HG03060 (cell line): ENCODE data around the gene TRIM14.
"Not testable (repeated sequence)": the region's sequence is repeated elsewhere in the genome, so short reads cannot be mapped to it uniquely, and the experiment has no call there.

Experiments
- ATAC-seq: cut with Tn5 transposase; IDR thresholded peaks from one replicate; pipeline ENCODE4 v1.9.1; 2021; ENCODE audit warnings: low read depth, moderate number of reproducible peaks; ENCODE audit not compliant: unreplicated experiment

Gene TRIM14

DNA sequence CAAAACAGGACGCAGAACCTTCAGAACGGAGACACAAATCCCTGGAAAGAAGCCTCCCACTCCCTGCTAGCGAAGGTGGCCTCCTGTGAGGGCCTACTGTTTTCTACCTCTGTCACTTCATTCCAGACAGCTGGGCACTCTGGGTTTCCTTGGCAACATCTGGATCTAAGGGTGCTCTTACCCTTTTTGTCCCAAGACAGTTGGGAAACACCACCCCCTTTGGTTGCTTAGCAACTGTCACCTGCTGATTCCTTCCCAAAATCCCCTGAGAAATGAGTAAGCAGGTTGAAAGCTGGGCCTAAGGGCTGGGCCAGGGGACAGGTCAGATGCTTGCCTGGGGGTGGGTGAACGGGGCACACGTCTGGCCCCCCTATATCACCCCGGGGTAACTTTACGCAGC, 33.1 kb downstream of the TRIM14 start:
- ATAC-seq, result no peak

DNA sequence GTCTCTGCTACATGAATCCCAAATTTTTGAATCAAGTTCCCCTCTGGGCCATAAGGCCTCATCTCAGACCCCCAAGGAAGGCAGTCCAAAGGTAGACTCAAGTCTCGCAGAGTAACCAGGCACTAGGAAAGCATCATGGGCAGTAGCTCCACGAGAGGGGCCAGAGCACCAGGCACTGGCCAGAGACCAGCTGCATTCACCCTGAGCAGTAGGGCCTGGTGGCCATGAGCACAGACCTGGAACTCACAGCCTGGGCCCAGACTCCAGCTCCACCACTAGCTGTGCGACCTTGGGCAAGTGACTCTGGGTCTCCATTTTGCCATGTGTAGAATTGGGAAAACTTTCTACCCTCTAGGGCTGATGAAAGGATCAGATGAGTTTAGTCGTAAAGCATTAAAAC, 34.0 kb downstream of the TRIM14 start:
- no peak for ATAC-seq

DNA sequence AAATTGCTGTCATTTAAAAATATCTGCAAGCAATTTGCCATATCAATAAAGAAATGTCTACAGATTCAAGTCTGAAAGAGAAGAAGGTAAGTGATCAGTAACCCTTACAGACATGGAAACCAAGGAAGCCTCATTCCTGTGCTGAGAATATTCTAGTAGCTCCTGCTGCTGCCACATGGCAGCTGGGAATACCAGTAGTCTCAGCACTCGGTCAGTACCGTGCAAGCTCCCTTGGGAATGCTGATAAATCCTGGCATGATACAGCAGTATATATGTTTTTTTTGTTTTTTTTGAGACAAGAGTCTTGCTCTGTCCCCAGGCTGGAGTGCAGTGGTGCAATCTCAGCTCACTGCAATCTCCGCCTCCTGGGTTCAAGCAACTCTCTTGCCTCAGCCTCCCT, 34.6 kb downstream of the TRIM14 start:
- no peak for ATAC-seq

DNA sequence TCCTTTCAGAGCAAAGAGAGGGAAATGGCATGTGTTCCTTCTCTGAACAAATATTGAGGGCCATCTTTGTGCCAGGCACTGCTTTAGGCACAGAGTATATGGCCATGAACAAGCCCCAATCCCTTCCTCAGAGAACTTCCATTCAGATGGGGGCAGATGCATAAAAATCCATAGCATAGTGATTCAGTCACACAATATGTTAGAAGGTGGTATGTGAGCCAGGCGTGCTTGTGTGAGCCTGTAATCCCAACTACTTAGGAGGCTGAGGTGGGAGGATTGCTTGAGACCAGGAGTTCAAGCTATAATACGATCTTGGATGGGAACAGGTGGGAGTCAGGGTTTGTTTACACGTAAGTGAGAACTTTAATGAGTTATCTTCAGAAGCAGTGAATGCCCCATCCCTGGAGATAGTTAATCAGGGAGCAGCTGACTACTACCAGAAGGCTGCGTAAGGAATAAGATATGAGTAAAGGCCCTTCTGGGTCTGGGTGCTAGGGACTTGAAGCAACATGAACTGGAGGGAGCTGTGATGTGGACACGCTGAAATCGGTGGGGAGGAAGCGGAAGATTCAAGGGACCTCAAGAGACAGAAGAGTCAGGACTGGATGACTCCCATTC, 35.3 kb downstream of the TRIM14 start:
- no peak for ATAC-seq

DNA sequence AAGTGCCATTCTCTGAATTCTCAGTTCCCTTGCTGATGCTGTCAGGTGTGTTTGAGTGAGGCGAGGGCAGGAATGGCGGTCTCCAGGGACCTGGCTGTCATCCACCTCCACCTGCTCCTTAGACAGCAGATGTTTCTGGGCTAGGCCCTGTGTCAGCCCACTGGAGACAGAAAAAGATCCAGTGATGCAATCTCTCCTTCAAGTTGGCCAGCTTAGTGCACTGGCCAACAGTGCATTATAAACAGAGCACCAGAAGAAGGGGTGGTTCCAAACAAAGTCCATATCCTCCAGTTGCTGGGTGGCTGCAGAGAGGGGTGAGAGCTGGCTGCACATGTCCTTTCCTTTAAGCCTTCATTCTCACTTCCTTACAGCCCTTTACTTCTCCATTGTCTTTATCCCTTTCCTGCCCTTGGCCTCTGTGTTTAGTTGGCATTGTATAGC, 35.9 kb downstream of the TRIM14 start:
- ATAC-seq, result no peak

DNA sequence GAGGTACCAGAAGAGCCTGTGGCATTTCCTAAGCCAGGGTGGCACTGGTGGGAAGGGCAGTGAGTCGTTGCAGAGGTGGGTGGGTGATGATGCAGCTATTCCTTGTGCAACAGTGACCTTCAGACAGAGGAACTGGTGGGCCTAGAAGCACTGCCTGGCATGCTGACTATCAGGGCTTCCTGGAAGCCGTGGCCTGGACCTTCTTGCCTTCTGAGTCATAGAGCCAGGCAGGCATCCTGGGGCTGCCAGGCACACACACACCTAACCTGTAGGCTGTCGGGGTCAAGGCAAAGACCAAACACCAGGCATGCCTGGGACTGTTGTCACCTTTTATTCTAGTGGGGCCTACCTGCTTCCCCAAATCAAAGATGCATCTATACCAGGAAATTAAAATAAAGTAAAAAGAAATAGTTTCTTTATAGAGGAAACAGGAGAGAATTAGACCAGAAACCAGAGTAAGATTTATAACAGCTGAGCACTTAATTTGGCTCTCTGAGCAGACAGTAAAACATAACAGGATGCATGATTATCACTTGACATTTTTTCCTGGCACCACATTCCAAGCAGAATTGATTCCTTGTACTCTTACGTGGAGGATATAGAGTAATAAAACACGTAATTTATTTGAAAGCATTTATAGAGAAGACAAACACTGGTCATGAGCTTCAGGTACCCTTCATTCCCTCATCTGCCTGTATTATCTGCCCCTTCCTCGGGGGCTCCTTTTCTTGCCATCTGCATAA, 37.4 kb downstream of the TRIM14 start:
- ATAC-seq, result no peak

DNA sequence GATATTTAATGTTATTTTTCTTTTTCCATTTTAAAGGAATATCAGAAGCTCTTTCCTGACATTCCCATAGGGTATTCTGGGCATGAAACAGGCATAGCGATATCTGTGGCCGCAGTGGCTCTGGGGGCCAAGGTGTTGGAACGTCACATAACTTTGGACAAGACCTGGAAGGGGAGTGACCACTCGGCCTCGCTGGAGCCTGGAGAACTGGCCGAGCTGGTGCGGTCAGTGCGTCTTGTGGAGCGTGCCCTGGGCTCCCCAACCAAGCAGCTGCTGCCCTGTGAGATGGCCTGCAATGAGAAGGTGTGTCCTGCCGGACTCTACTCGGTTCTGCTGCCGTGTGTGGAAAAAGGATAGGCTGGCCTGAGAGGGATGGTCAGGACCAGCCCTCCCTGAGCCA, 38.2 kb downstream of the TRIM14 start:
- no peak for ATAC-seq

DNA sequence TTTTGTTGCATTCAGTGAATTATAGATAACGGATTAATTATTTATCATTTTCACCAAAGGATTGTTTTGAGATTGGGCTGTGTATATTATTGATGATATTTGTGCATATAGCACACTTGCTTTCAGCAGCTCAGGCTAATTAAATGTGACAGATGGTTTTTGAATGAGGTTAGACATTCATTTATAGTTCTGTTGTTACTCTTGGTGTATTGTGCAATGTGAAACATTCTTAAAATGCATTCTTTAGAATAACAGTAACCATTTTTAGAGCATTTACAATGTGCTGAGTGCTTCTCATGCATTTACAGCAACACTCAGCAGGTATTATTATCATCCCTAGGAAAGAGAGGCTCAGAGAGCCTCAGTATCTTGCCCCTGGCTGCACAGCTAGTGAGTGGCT, 38.7 kb downstream of the TRIM14 start:
- no peak for ATAC-seq

DNA sequence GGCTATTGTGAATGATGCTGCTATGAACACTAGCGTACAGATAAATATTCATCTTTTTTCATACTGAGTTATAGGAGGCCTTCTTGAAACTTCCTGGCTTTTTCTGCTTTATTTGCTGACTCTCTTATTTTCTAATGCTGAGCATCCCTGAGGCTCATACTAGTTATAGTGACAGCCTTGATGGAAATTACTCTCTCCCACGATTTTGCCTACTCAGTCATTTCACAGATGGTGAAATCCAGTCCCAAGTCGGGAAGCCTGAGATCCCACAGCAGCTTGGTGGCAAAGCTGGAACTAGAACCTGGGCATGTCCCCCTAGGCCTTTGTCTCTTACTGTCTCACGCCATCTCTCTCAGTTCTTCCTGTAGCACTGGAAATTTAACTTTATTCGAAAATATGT, 40.1 kb downstream of the TRIM14 start:
- no peak for ATAC-seq

DNA sequence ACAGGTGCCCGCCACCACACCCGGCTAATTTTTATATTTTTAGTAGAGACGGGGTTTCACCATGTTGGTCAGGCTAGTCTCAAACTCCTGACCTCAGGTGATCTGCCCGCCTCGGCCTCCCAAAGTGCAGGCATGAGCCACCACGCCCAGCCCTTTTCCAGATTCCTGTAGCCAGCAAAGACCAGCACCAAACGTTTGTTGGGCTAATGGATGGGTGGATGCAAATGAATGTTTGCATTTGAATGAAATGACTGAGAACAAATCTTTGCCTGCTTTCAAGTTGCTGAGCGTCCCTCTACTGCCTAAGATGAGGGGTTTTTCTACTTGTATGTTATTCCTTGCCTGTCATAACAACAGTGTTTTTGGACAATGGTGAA, 42.5 kb downstream of the TRIM14 start:
- not testable (repeated sequence) for ATAC-seq

DNA sequence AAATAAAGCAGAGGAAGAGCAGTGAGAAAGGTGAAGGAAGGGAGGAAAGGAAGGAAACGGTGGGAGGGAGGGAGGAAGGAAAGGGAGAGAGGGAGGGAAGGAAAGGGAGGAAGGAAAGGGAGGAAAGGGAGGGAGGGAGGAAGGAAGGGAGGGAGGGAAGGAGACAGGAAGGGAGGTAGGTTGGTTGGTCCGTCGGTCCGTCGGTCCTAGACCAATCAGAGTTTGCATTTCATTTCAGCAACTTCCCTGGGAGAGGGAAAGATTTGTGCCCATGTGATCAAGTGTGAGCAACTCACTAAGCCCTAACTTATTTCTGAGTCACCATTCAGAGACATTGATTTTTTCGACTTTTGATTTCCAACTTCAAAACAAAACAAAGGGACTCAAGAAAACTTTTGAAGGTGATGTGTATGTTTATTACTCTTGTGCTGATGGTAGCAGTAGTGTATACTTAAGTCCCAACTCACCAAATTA, 43.7 kb downstream of the TRIM14 start:
- ATAC-seq, result no peak

DNA sequence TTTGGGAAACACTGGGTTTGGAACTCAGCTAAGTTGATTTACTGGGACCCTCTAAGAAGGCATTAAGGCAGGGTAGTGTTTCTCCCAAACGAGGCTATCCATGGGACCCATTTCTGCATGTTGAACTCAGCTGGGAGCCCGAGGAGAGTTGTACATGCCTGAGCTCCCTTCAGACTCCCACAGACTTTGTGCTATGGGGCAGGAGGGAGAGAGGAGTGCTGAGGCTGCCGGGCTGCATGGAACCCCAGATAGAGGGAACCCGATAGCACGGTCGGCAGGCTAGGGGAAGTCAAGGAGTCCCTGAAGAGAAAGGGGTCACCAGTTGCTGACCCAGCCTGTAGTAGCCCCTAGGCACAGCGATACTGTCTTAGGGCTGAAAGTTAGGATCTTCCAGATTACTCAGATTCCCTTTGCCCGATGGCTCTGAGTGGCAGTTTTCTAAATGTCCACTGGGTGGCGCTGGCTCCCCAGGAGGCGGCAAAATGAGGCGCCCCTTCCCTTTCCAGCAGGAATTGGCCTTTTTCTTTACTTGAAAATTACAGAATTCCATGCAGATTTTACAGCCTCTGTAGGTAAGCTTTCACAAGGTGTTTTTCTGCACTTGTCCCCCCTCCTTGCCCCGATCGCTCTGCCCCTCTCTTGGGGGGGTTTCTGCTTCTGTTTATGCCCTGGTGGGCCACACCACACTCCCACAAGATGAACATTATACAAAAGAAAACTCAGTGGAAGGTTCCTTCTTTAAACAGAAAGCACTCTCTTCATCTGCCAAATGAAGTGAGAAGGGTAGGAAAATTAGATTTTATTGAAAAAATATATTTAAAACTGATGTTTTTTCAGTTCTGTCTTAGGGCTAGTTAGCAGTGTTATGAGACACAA, 44.7 kb downstream of the TRIM14 start:
- no peak for ATAC-seq

DNA sequence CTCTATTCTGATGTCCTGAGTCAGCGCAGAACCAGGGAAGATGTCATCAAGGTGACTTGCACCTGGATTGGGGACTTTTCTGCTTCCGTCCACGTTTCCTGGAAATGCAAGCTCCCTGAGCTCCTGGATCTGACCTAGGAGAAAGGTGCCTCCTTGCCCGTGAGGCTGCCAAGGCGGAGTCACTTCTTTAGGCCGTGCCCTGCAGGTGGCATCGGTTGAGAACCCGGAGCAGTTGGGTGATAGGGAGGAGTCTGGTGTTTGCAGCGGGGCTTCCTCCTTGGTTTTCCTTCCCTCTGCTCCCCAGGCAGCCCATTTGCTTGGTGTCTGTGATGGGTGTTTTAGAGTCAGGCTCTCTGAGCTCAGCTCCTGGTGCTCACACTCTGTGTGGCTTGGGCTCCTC, 47.3 kb downstream of the TRIM14 start:
- no peak for ATAC-seq

DNA sequence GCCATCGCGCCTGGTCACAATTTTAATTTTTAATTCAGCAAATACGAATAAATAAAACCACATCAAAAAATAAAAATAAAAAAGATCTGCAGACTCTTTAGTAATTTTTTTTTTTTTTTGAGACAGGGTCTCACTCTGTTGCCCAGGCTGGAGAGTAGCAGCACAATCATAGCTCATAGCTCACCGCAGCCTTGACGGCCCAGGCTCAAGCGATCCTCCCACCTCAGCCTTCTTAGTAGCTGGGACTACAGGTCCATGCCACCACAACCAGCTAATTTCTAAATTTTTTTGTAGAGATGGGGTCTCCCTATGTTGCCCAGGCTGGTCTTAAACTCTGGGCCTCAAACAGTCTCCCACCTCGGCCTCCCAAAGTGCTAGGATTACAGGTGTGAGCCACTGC, 48.3 kb downstream of the TRIM14 start:
- no peak for ATAC-seq

DNA sequence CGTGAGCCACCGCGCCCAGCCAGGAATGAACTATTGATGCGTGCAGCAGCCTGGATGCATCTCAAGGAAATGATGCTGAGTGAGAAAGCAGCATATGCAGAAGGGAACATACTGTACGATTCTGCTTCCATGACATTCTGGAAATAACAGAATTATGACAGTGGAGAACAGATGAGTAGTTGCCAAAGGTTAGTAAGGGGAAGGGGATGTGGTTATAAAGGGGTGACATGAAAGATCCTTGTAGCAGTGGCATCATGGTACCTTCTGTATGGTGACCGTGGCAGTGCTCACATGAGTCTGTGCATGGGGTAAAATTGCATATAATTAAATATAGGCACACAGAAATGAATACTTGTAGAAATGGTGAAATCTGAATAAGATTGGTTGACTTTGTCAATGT, 49.5 kb downstream of the TRIM14 start:
- no peak for ATAC-seq

DNA sequence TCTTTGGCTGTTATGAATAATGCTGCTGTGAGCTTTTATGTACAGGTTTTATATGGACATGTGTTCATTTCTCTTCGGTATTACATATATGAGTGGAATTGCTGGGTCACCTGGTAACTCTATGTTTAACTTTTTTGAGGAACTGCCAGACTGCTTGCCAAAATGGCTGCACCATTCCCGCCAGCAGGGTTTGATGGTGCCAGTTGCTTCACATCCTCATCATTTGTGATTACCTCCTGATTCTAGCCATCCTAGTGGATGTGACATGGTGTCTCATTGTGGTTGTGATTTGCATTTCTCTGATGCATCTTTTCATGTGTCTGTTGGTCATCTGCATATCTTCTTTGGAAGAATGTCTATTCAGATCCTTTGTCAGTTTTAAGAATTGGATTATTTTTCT, 51.8 kb downstream of the TRIM14 start:
- no peak for ATAC-seq

DNA sequence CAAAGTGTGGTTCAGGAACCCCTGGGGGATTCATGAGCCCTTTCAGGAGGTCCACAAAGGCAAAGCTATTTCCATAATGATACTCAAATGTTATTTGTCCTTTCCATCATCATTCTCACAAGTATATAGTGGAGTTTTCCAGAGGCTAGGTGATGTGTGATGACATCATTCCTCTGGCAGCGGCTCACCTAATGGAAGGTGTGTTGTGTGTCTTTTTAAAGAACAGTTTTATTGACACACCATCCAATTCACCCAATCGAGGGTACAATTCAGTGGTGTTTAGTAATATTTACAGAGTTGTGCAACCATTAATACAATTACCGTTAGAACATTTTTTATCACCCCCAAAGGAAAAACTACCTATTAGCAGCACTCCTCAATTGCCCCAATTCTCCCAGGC, 52.8 kb downstream of the TRIM14 start:
- ATAC-seq, result no peak

DNA sequence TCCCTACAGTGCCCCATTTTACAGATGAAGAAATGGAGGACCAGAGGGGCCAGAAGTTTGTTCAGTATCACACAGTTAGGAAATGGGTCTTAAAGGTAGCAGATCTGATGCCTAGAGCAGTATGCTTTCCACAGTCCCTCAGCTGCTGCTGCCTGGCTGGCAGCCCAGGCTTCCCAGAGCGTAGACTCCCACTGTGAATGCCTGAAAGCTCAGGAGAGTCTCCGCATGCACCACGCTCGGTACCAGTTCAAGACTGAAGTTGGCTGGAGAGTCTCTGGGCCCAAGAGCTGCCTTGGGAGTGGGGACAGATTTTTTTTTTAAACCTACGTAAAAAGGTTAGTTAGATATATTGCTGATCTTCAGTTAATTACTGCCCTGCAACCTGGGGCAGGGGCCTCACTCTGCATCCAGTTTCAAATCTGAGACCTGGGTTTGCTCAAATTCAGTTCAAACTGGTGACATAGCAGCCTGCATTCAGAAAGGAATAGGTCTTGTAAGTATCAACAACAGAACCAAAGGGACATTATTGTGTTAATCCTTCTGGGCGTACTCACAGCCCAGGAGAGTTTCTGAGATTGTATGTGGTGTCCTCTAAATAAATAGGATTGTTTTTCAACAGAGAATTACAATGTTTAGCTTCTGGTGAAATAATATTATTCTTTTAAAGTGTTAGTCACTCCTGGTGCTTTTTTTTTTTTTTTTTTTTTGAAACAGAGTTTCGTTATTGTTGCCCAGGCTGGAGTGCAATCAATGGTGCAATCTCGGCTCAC, 54.2 kb downstream of the TRIM14 start:
- no peak for ATAC-seq

DNA sequence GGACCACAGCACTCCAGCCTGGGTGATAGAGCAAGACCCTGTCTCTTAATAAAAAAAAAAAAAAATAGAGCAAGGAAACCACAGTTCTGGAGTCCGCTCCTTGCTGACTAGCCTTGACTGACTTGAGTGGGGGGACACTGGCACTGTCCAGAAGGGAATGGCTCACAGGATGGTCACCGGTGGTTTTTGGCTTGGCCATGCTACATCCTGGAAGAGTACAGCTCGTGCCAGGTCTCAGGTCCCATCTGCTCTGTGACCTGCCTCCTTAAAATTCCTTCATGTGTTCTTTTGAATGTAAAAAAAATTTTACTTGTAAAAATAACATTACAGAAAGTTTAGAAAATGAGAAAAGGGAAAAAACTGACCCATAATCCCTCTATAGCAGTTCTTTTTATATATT, 56.9 kb downstream of the TRIM14 start:
- no peak for ATAC-seq

DNA sequence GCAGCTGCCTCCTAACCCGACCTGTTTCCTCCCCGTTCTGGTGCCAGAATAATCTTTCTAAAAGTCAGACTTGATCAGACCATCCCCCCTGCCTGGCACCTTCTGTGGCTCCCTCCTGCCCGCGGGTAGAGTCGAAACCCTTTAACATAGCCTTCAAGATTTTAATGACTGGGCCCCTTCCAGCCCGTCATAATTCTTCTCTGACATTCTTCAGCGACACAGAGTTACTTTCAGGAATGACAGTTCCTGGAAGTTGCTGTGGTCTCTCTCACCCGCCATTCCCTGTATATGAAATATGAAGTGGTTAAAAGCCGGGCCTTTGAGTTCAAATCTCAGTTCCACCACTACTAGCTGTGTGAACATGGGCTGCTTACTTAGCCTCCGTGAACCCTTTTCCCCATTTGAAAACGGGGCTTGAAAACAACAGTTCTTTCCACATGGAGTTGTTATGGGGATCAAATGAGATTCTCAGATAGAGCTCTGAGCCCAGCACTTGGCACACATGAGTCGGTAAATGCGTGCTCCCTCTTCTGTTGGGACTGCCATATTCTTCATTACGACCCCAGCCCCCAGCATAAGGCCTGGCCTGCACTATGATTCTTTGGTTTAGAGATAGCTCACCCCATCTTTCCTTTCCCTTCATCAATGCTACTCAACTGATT, 61.8 kb downstream of the TRIM14 start:
- ATAC-seq, result no peak
